ENCODE results near the gene PTPRT. TPM values are rescaled to one million over a fixed set of nuclear protein-coding genes. Genes with fewer than 3 reads are reported as not detected.

Gene PTPRT
- total and polyA plus RNA-seq, 9 donors = under 0.01 to 3.2 (median 0.22) TPM; not detected in 1

GRCh38 chr20:42598581-42598980 is 591.1 kb downstream of the PTPRT start:
- no peaks in the 10 kb centered on the region for H3K27me3 ChIP-seq
- TF ChIP-seq EP300 (IDR thresholded peaks at IDR 0.05) = no peak
- no peak for TF ChIP-seq POLR2A (IDR thresholded peaks at IDR 0.05)
- no peak for TF ChIP-seq CTCF (IDR thresholded peaks at IDR 0.05)
- intact Hi-C loops (cut with DNase I) = no loop called here
- 75 to 81% (median 78%) methylated on average over 5 of the region's 5 CpGs for WGBS, 3 donors
- no peaks in the 10 kb centered on the region for H3K36me3 ChIP-seq
- no peaks in the 10 kb centered on the region for H3K9me3 ChIP-seq
- H3K4me1 ChIP-seq (ENCODE audit: insufficient read depth) = no peaks in the 10 kb centered on the region
- no peak overlapping the region for H3K27ac ChIP-seq
- H3K4me3 ChIP-seq = no peak overlapping the region
- DNase-seq = no peak

- H3K9me3 ChIP-seq = no peaks in the 10 kb centered on the region
These were observed 594.1 kb downstream of the PTPRT start for GRCh38 chr20:42595625-42596024.

GRCh38 chr20:42594659-42595058 is 595.0 kb downstream of the PTPRT start:
- Histone ChIP-seq H3K4me1 (ENCODE audit: insufficient read depth) (no peaks in the 10 kb centered on the region), H3K27me3 (no peaks in the 10 kb centered on the region), H3K9me3 (no peaks in the 10 kb centered on the region), H3K4me3 (no peak overlapping the region), H3K27ac (no peak overlapping the region), H3K36me3 (no peaks in the 10 kb centered on the region)
- WGBS, 3 donors = 62 to 85% (median 62%) methylated on average over 3 of the region's 3 CpGs
- no peak for DNase-seq
- TF ChIP-seq CTCF (IDR thresholded peaks at IDR 0.05) = no peak
- TF ChIP-seq EP300 (IDR thresholded peaks at IDR 0.05) = no peak
- no peak for TF ChIP-seq POLR2A (IDR thresholded peaks at IDR 0.05)
- intact Hi-C loops (cut with DNase I) = no loop called here

More at GRCh38 chr20:42595625-42596024, 594.1 kb downstream of the PTPRT start:
- Histone ChIP-seq H3K27ac (no peak overlapping the region), H3K36me3 (no peaks in the 10 kb centered on the region), H3K27me3 (no peaks in the 10 kb centered on the region), H3K4me3 (no peak overlapping the region), H3K4me1 (ENCODE audit: insufficient read depth) (no peaks in the 10 kb centered on the region)
- intact Hi-C loops (cut with DNase I) = no loop called here
- 85 to 90% (median 88%) methylated on average over 1 of the region's 1 CpG for WGBS, 3 donors
- no peak for TF ChIP-seq POLR2A (IDR thresholded peaks at IDR 0.05)
- TF ChIP-seq CTCF (IDR thresholded peaks at IDR 0.05) = no peak
- no peak for TF ChIP-seq EP300 (IDR thresholded peaks at IDR 0.05)
- DNase-seq = no peak

- Histone ChIP-seq H3K36me3 (no peaks in the 10 kb centered on the region), H3K9me3 (no peaks in the 10 kb centered on the region), H3K4me1 (ENCODE audit: insufficient read depth) (no peaks in the 10 kb centered on the region), H3K27me3 (no peaks in the 10 kb centered on the region), H3K27ac (no peak overlapping the region), H3K4me3 (no peak overlapping the region)
- DNase-seq = no peak
- intact Hi-C loops (cut with DNase I) = no loop called here
- TF ChIP-seq EP300 (IDR thresholded peaks at IDR 0.05) = no peak
- no peak for TF ChIP-seq CTCF (IDR thresholded peaks at IDR 0.05)
- no peak for TF ChIP-seq POLR2A (IDR thresholded peaks at IDR 0.05)
- 73 to 78% (median 76%) methylated on average over 7 of the region's 7 CpGs for WGBS, 3 donors
These were observed 595.7 kb downstream of the PTPRT start for GRCh38 chr20:42594011-42594410.

All from ovary (tissue), 9 donors.